ENCODE data around the gene FAM136A. TPM values are rescaled to one million over a fixed set of nuclear protein-coding genes. Genes with fewer than 3 reads are reported as not detected.

The FAM136A gene
- polyA plus RNA-seq, 1 donor = 71.0 TPM

- no peak overlapping the region for H3K27ac ChIP-seq (ENCODE audit: low read length)
- H3K9me3 ChIP-seq (ENCODE audit: control insufficient read depth, low read depth, low read length) = peaks cover 6% of the 10 kb centered on the region
- peaks cover 8% of the 10 kb centered on the region for H3K4me1 ChIP-seq (ENCODE audit: control insufficient read depth, insufficient read depth, low read length)
- WGBS (ENCODE audit: insufficient coverage, low lambda C conversion rate) = no CpG with 5 or more reads among the region's 7 CpGs
- H3K4me3 ChIP-seq (ENCODE audit: low read length) = no peak overlapping the region
- no peak for DNase-seq
- no peaks in the 10 kb centered on the region for H3K36me3 ChIP-seq (ENCODE audit: control insufficient read depth, insufficient read depth, low read length)
- no peaks in the 10 kb centered on the region for H3K27me3 ChIP-seq (ENCODE audit: control insufficient read depth, insufficient read depth, low read length)
Observed at GRCh38 chr2:70331012-70331411, 29.1 kb upstream of the FAM136A start.

- DNase-seq = no peak
- H3K27ac ChIP-seq (ENCODE audit: low read length) = peak overlapping the region; percentile 64
Observed at GRCh38 chr2:70330476-70330875, 28.6 kb upstream of the FAM136A start.

GRCh38 chr2:70328921-70329561, 27.2 kb upstream of the FAM136A start:
- DNase-seq = peak; percentile 85 to 94
- H3K9me3 ChIP-seq (ENCODE audit: control insufficient read depth, low read depth, low read length) = peaks cover 6% of the 10 kb centered on the region
- peak overlapping the region; percentile 64 for H3K27ac ChIP-seq (ENCODE audit: low read length)
- no CpG with 5 or more reads among the region's 6 CpGs for WGBS (ENCODE audit: insufficient coverage, low lambda C conversion rate)
- no peak overlapping the region for H3K4me3 ChIP-seq (ENCODE audit: low read length)
- H3K4me1 ChIP-seq (ENCODE audit: control insufficient read depth, insufficient read depth, low read length) = peaks cover 8% of the 10 kb centered on the region
- no peaks in the 10 kb centered on the region for H3K27me3 ChIP-seq (ENCODE audit: control insufficient read depth, insufficient read depth, low read length)
- no peaks in the 10 kb centered on the region for H3K36me3 ChIP-seq (ENCODE audit: control insufficient read depth, insufficient read depth, low read length)

More at GRCh38 chr2:70330476-70330875, 28.6 kb upstream of the FAM136A start:
- WGBS (ENCODE audit: insufficient coverage, low lambda C conversion rate) = no CpG with 5 or more reads among the region's 3 CpGs
- Histone ChIP-seq H3K36me3 (ENCODE audit: control insufficient read depth, insufficient read depth, low read length) (no peaks in the 10 kb centered on the region), H3K4me3 (ENCODE audit: low read length) (no peak overlapping the region), H3K9me3 (ENCODE audit: control insufficient read depth, low read depth, low read length) (peaks cover 6% of the 10 kb centered on the region), H3K4me1 (ENCODE audit: control insufficient read depth, insufficient read depth, low read length) (peaks cover 8% of the 10 kb centered on the region), H3K27me3 (ENCODE audit: control insufficient read depth, insufficient read depth, low read length) (no peaks in the 10 kb centered on the region)

- Histone ChIP-seq H3K27me3 (ENCODE audit: control insufficient read depth, insufficient read depth, low read length) (no peaks in the 10 kb centered on the region), H3K27ac (ENCODE audit: low read length) (no peak overlapping the region), H3K4me3 (ENCODE audit: low read length) (no peak overlapping the region), H3K4me1 (ENCODE audit: control insufficient read depth, insufficient read depth, low read length) (peaks cover 8% of the 10 kb centered on the region), H3K36me3 (ENCODE audit: control insufficient read depth, insufficient read depth, low read length) (no peaks in the 10 kb centered on the region), H3K9me3 (ENCODE audit: control insufficient read depth, low read depth, low read length) (peaks cover 6% of the 10 kb centered on the region)
- WGBS (ENCODE audit: insufficient coverage, low lambda C conversion rate) = 90% methylated on average over 3 of the region's 7 CpGs
- no peak for DNase-seq
Observed at GRCh38 chr2:70325875-70326274, 24.0 kb upstream of the FAM136A start.

- Histone ChIP-seq H3K27ac (ENCODE audit: low read length) (no peak overlapping the region), H3K36me3 (ENCODE audit: control insufficient read depth, insufficient read depth, low read length) (no peaks in the 10 kb centered on the region), H3K27me3 (ENCODE audit: control insufficient read depth, insufficient read depth, low read length) (no peaks in the 10 kb centered on the region), H3K9me3 (ENCODE audit: control insufficient read depth, low read depth, low read length) (no peaks in the 10 kb centered on the region), H3K4me3 (ENCODE audit: low read length) (no peak overlapping the region), H3K4me1 (ENCODE audit: control insufficient read depth, insufficient read depth, low read length) (no peaks in the 10 kb centered on the region)
- WGBS (ENCODE audit: insufficient coverage, low lambda C conversion rate) = 100% methylated on average over 1 of the region's 2 CpGs
- DNase-seq = no peak
Observed at GRCh38 chr2:70322518-70322917, 20.7 kb upstream of the FAM136A start.

GRCh38 chr2:70321370-70321769, 19.5 kb upstream of the FAM136A start:
- no peak for DNase-seq
- no peaks in the 10 kb centered on the region for H3K27me3 ChIP-seq (ENCODE audit: control insufficient read depth, insufficient read depth, low read length)
- no peaks in the 10 kb centered on the region for H3K36me3 ChIP-seq (ENCODE audit: control insufficient read depth, insufficient read depth, low read length)
- H3K9me3 ChIP-seq (ENCODE audit: control insufficient read depth, low read depth, low read length) = no peaks in the 10 kb centered on the region
- H3K4me1 ChIP-seq (ENCODE audit: control insufficient read depth, insufficient read depth, low read length) = no peaks in the 10 kb centered on the region
- no peak overlapping the region for H3K27ac ChIP-seq (ENCODE audit: low read length)
- no peak overlapping the region for H3K4me3 ChIP-seq (ENCODE audit: low read length)
- WGBS (ENCODE audit: insufficient coverage, low lambda C conversion rate) = no CpG with 5 or more reads among the region's 6 CpGs

GRCh38 chr2:70314640-70315039, 12.8 kb upstream of the FAM136A start:
- DNase-seq = no peak
- H3K27ac ChIP-seq (ENCODE audit: low read length) = no peak overlapping the region
- no peaks in the 10 kb centered on the region for H3K9me3 ChIP-seq (ENCODE audit: control insufficient read depth, low read depth, low read length)
- no peaks in the 10 kb centered on the region for H3K36me3 ChIP-seq (ENCODE audit: control insufficient read depth, insufficient read depth, low read length)
- H3K4me3 ChIP-seq (ENCODE audit: low read length) = no peak overlapping the region
- peaks cover 3% of the 10 kb centered on the region for H3K27me3 ChIP-seq (ENCODE audit: control insufficient read depth, insufficient read depth, low read length)
- no peaks in the 10 kb centered on the region for H3K4me1 ChIP-seq (ENCODE audit: control insufficient read depth, insufficient read depth, low read length)
- 100% methylated on average over 1 of the region's 1 CpG for WGBS (ENCODE audit: insufficient coverage, low lambda C conversion rate)

- Histone ChIP-seq H3K4me1 (ENCODE audit: control insufficient read depth, insufficient read depth, low read length) (no peaks in the 10 kb centered on the region), H3K9me3 (ENCODE audit: control insufficient read depth, low read depth, low read length) (no peaks in the 10 kb centered on the region), H3K27me3 (ENCODE audit: control insufficient read depth, insufficient read depth, low read length) (peaks cover 3% of the 10 kb centered on the region), H3K27ac (ENCODE audit: low read length) (no peak overlapping the region), H3K4me3 (ENCODE audit: low read length) (no peak overlapping the region), H3K36me3 (ENCODE audit: control insufficient read depth, insufficient read depth, low read length) (no peaks in the 10 kb centered on the region)
- DNase-seq = no peak
- WGBS (ENCODE audit: insufficient coverage, low lambda C conversion rate) = no CpG with 5 or more reads among the region's 1 CpG
Observed at GRCh38 chr2:70312560-70312959, 10.7 kb upstream of the FAM136A start.

GRCh38 chr2:70310899-70311298, 9.0 kb upstream of the FAM136A start:
- no peak for DNase-seq
- Histone ChIP-seq H3K4me3 (ENCODE audit: low read length) (no peak overlapping the region), H3K27me3 (ENCODE audit: control insufficient read depth, insufficient read depth, low read length) (peaks cover 3% of the 10 kb centered on the region), H3K36me3 (ENCODE audit: control insufficient read depth, insufficient read depth, low read length) (no peaks in the 10 kb centered on the region), H3K9me3 (ENCODE audit: control insufficient read depth, low read depth, low read length) (no peaks in the 10 kb centered on the region), H3K27ac (ENCODE audit: low read length) (no peak overlapping the region), H3K4me1 (ENCODE audit: control insufficient read depth, insufficient read depth, low read length) (no peaks in the 10 kb centered on the region)
- no CpG with 5 or more reads among the region's 3 CpGs for WGBS (ENCODE audit: insufficient coverage, low lambda C conversion rate)

- no CpG with 5 or more reads among the region's 3 CpGs for WGBS (ENCODE audit: insufficient coverage, low lambda C conversion rate)
- H3K36me3 ChIP-seq (ENCODE audit: control insufficient read depth, insufficient read depth, low read length) = no peaks in the 10 kb centered on the region
Observed at GRCh38 chr2:70305531-70305930, 3.7 kb upstream of the FAM136A start.

GRCh38 chr2:70304498-70304897, 2.6 kb upstream of the FAM136A start:
- no peak overlapping the region for H3K4me3 ChIP-seq (ENCODE audit: low read length)
- no peaks in the 10 kb centered on the region for H3K4me1 ChIP-seq (ENCODE audit: control insufficient read depth, insufficient read depth, low read length)
- WGBS (ENCODE audit: insufficient coverage, low lambda C conversion rate) = no CpG with 5 or more reads among the region's 4 CpGs
- H3K9me3 ChIP-seq (ENCODE audit: control insufficient read depth, low read depth, low read length) = no peaks in the 10 kb centered on the region
- H3K27me3 ChIP-seq (ENCODE audit: control insufficient read depth, insufficient read depth, low read length) = no peaks in the 10 kb centered on the region
- peaks cover 7% of the 10 kb centered on the region for H3K36me3 ChIP-seq (ENCODE audit: control insufficient read depth, insufficient read depth, low read length)
- no peak overlapping the region for H3K27ac ChIP-seq (ENCODE audit: low read length)
- no peak for DNase-seq

More at GRCh38 chr2:70305531-70305930, 3.7 kb upstream of the FAM136A start:
- no peak overlapping the region for H3K27ac ChIP-seq (ENCODE audit: low read length)
- H3K27me3 ChIP-seq (ENCODE audit: control insufficient read depth, insufficient read depth, low read length) = no peaks in the 10 kb centered on the region
- DNase-seq = no peak
- H3K9me3 ChIP-seq (ENCODE audit: control insufficient read depth, low read depth, low read length) = no peaks in the 10 kb centered on the region
- no peak overlapping the region for H3K4me3 ChIP-seq (ENCODE audit: low read length)
- H3K4me1 ChIP-seq (ENCODE audit: control insufficient read depth, insufficient read depth, low read length) = no peaks in the 10 kb centered on the region

Data from large intestine (tissue), 3 donors.